C4-2B (cell line): ENCODE results near the gene MCM3AP.

Experiments used
- H3K27ac ChIP-seq: fragments of 450-650 bp; 2 replicates; pipeline ENCODE4 v1.5.1; 2017
- ZFX ChIP-seq: fragments of 450-650 bp; IDR thresholded peaks from 2 replicates; pipeline ENCODE4 v1.6.1; 2017
- TF ChIP-seq, protein P1 (sequence below): fragments of 450-650 bp; conservative IDR thresholded peaks from 2 replicates; pipeline ENCODE4 v1.5.1; 2017; ENCODE audit warnings: mild to moderate bottlenecking

MCM3AP gene

DNA sequence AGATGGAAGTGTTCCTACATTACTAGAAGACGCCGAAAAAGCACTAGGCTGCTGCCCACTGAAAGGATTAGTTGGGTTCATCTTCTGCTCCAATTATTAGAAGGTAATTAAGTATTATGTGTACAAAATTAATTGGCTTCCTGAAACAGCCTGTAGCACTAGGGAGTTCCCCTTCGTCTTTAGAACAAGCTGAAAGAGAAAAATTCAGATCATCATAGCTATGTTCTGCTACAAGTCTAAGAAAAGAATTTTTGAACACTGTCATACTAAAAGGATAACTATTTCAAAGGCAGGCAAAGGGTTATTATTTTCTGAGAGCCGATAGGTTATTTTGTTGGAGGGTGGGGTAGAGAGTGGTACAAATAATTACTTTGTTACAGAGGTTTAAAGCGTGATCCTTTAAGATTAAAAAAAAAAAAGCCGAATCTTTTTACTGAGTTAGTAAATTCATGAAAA lies at the start of gene MCM3AP:
TSS of gene MCM3AP (minus strand) at position 406 of the 456 bp plus-strand sequence. CDS start at position 81, 325 bp downstream.
- TF ChIP-seq, protein P1, sequence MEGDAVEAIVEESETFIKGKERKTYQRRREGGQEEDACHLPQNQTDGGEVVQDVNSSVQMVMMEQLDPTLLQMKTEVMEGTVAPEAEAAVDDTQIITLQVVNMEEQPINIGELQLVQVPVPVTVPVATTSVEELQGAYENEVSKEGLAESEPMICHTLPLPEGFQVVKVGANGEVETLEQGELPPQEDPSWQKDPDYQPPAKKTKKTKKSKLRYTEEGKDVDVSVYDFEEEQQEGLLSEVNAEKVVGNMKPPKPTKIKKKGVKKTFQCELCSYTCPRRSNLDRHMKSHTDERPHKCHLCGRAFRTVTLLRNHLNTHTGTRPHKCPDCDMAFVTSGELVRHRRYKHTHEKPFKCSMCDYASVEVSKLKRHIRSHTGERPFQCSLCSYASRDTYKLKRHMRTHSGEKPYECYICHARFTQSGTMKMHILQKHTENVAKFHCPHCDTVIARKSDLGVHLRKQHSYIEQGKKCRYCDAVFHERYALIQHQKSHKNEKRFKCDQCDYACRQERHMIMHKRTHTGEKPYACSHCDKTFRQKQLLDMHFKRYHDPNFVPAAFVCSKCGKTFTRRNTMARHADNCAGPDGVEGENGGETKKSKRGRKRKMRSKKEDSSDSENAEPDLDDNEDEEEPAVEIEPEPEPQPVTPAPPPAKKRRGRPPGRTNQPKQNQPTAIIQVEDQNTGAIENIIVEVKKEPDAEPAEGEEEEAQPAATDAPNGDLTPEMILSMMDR = no peak
- peak within 1 kb of the TSS; percentile 99 for H3K27ac ChIP-seq

DNA sequence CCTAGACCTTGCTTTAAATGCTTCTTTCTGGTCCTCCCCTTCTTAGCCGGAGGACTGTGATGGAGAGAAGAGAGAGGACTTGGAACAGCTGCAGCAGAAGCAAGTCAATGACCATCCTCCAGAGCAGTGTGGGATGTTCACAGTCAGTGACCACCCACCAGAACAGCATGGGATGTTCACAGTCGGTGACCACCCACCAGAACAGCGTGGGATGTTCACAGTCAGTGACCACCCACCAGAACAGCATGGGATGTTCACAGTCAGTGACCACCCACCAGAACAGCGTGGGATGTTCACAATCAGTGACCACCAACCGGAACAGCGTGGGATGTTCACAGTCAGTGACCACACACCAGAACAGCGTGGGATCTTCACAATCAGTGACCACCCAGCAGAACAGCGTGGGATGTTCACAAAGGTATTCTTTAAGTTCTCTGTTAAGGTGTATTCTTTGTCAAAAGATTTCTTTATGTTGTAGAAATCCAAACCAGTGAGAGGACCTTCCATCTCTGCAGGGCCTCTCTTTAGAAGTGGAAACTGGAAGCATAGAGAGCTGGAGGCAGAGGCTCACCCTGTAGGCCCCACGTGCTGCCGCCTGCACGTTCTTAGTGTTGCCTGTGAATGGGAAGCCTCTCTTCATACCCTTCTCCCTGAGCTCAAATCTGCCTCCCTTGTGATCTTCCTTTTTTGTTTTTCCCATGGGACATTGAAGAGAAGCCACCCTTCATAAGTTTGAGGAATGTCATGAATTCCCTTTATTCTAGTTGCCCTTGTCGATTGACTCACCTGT lies 49.1 kb upstream of the MCM3AP start:
- H3K27ac ChIP-seq = no peak overlapping the region

DNA sequence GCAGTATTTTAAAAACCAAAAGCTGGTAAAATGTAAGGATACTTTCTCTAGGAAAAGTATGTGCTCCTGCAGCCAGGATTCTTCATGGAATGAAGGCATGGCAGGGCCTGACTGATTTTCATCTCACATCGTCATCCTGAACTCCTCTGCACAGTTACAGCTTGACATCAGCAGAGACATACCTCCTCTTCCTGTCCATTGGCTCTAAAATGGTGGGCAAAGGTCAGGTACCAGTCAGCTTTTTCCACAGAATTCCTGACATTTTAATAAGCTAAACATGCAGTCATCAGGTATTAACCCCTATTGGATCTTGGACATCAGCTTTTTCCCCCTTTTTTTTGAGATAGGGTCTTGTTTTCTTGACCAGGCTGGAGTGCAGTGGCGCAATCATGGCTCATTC lies 44.4 kb upstream of the MCM3AP start:
- TF ChIP-seq, protein P1 = no peak
- TF ChIP-seq ZFX = no peak
- no peak overlapping the region for H3K27ac ChIP-seq

More for the DNA sequence above, 49.1 kb upstream of the MCM3AP start:
- TF ChIP-seq ZFX = no peak
- TF ChIP-seq, protein P1 = no peak

DNA sequence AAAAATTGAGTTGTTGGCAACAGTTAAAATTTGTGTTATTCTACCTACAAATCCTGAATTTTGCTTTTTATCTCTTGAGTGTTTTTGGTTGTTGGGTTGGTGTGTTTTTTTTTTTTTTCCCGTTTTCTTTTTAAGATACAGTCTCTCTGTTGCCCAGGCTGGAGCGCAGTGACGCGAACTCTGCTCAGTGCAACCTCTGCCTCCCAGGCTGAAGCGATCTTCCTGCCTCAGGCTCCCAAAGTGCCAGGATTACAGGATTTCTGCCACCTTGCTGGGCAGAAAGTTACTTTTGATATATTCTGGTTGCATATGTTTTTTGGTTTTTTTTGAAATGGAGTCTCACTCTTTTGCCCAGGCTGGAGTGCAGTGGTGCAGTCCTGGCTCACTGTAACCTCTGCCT lies 42.7 kb upstream of the MCM3AP start:
- TF ChIP-seq, protein P1 = no peak
- no peak for TF ChIP-seq ZFX
- no peak overlapping the region for H3K27ac ChIP-seq

DNA sequence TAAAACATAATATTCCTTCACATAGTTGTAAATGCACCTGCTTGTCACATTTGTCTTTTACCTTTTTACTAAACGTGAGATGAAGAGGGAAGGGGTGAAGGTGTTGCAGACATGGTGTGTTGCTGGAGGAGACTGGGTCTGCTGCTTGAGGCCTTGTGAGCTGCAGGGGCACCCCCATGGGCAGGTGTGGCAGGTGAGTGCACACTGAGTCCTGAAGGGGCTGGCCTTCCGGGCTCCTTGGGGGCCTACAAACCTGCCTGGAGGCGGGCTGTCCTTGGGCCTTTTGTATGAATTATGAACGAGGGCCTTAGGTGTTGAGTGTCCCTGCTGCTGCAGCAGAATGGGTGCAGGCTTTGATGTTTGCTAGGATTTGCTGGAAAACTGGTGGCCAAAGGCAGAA lies 42.3 kb upstream of the MCM3AP start:
- TF ChIP-seq, protein P1 = no peak
- no peak for TF ChIP-seq ZFX
- no peak overlapping the region for H3K27ac ChIP-seq

DNA sequence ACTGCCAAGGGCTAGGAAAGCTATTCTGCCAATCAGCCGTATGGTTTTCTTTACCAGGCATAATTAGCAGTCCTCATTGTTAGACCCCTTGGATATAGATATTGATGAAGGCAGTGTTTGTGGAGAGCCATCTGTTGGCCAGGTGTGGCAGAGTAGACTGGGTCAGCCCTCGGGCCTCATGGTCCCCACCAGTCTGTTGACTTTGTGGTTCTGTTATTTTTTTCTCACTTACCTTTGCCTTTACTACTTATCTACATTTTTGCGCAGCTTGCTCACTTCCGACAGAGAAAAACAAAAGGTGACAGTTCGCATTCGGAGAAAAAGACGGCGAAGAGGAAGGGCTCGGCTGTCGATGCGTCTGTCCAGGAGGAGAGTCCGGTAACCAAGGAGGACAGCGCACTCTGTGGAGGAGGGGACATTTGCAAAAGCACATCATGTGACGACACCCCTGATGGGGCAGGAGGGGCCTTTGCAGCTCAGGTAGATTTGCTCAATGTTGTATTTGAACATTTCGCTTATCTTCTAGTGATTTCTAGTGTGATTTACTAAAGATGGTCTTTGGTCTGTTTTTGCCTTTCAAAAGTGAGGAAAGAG lies 40.8 kb upstream of the MCM3AP start:
- no peak for TF ChIP-seq ZFX
- TF ChIP-seq, protein P1 = no peak; the same call in 1 of the 2 replicates

More for the DNA sequence above, 40.8 kb upstream of the MCM3AP start:
- H3K27ac ChIP-seq = peak overlapping the region; percentile 94
